CD8-positive, alpha-beta memory T cell (primary cell): ENCODE measurements around the gene MRPS5. TPM values are rescaled to one million over a fixed set of nuclear protein-coding genes. Genes with fewer than 3 reads are reported as not detected.
"Not testable (repeated sequence)": the region's sequence is repeated elsewhere in the genome, so short reads cannot be mapped to it uniquely, and the experiment has no call there.

Source experiments
- CTCF ChIA-PET: fragments of 350-600 bp; sonication (Branson Sonifier 250); formaldehyde crosslinking; loops from one replicate; lab custom pipeline; 2021; ENCODE audit warnings: antibody characterized with exemption; lab: Charles Lee
- POLR2A ChIA-PET: fragments of 350-600 bp; sonication (Branson Sonifier 250); formaldehyde crosslinking; loops from one replicate; lab custom pipeline; 2021; ENCODE audit warnings: antibody characterized with exemption; lab: Charles Lee
- DNase-seq, 5 donors: peaks; one replicate each; pipeline versions ENCODE4 v3.0.0 to v3.0.0-alpha.2; 2020 to 2022; ENCODE audit warnings: mixed read lengths in 1 of 5
- H3K27ac ChIP-seq: one replicate; pipeline ENCODE4 v1.7.0; 2013; ENCODE audit warnings: low read depth, mild to moderate bottlenecking, low read length, moderate library complexity
- H3K27me3 ChIP-seq: 2 replicates; pipeline ENCODE4 v1.7.0; 2013; ENCODE audit warnings: low read length, mild to moderate bottlenecking; ENCODE audit not compliant: insufficient read depth, poor library complexity, severe bottlenecking
- H3K36me3 ChIP-seq: 2 replicates; pipeline ENCODE4 v1.7.0; 2013; ENCODE audit warnings: mild to moderate bottlenecking, low read length, moderate library complexity; ENCODE audit not compliant: insufficient read depth
- H3K4me1 ChIP-seq: 2 replicates; pipeline ENCODE4 v1.7.0; 2013; ENCODE audit warnings: mild to moderate bottlenecking, low read length, moderate library complexity; ENCODE audit not compliant: insufficient read depth
- H3K4me3 ChIP-seq: 2 replicates; pipeline ENCODE4 v1.7.0; 2013; ENCODE audit warnings: mild to moderate bottlenecking, low read length
- H3K9me3 ChIP-seq: 2 replicates; pipeline ENCODE4 v1.7.0; 2013; ENCODE audit warnings: mild to moderate bottlenecking, low read length
- H3K27ac Mint-ChIP-seq, 8 donors: one replicate each; pipeline ENCODE4 v1.8.0; 2020 to 2021; ENCODE audit warnings: mixed read lengths in 8 of 8, mild to moderate bottlenecking in 6 of 8, inconsistent platforms in 3 of 8, moderate library complexity in 3 of 8
- H3K27me3 Mint-ChIP-seq, 2 donors: one replicate each; pipeline ENCODE4 v1.8.0; 2020 to 2021; ENCODE audit warnings: mixed read lengths in 2 of 2, mild to moderate bottlenecking in 1 of 2, moderate library complexity in 1 of 2
- H3K36me3 Mint-ChIP-seq, 3 donors: one replicate each; pipeline ENCODE4 v1.8.0; 2020 to 2021; ENCODE audit warnings: mixed read lengths in 3 of 3, inconsistent platforms in 1 of 3, mild to moderate bottlenecking in 1 of 3
- H3K4me1 Mint-ChIP-seq, 3 donors: one replicate each; pipeline ENCODE4 v1.8.0; 2020 to 2021; ENCODE audit warnings: mixed read lengths in 3 of 3, inconsistent platforms in 1 of 3, mild to moderate bottlenecking in 1 of 3
- H3K4me3 Mint-ChIP-seq, 7 donors: one replicate each; pipeline ENCODE4 v1.8.0; 2020 to 2021; ENCODE audit warnings: mixed read lengths in 7 of 7, mild to moderate bottlenecking in 6 of 7, moderate library complexity in 4 of 7, inconsistent platforms in 2 of 7
- H3K9me3 Mint-ChIP-seq, 5 donors: one replicate each; pipeline ENCODE4 v1.8.0; 2020 to 2022; ENCODE audit warnings: mixed read lengths in 5 of 5, mild to moderate bottlenecking in 3 of 5, moderate library complexity in 2 of 5, inconsistent platforms in 1 of 5
- polyA plus RNA-seq: library from polyadenylated mRNA; unstranded; fragments of 300-500 nt; fragmentation: Illumina TruSeq; gene quantifications from one replicate; pipeline ENCODE4 v1.2.3, GENCODE V29; 2021
- total RNA-seq, 2 experiments: library from RNA; stranded (reverse); gene quantifications; one replicate each; pipeline ENCODE4 v1.2.3, GENCODE V29; 2021

The MRPS5 gene
- total and polyA plus RNA-seq, 3 experiments from 2014 or later = 45.8 to 75.9 (median 69.0) TPM

- H3K9me3 Mint-ChIP-seq = no peaks in the 10 kb centered on the region
- H3K36me3 Mint-ChIP-seq = peaks cover 14 to 80% (median 31%) of the 10 kb centered on the region in 3 donors
These were observed 11.2 kb downstream of the MRPS5 start for GRCh38 chr2:95110395-95110794.

GRCh38 chr2:95109260-95109659, 12.3 kb downstream of the MRPS5 start:
- peaks cover 14 to 79% (median 32%) of the 10 kb centered on the region in 3 donors for H3K36me3 Mint-ChIP-seq
- no peak overlapping the region for H3K4me3 ChIP-seq
- no peaks in the 10 kb centered on the region for H3K9me3 ChIP-seq
- H3K4me1 ChIP-seq = no peaks in the 10 kb centered on the region
- H3K27me3 Mint-ChIP-seq = no peaks in the 10 kb centered on the region
- peaks cover 0 to 7% (median 0%) of the 10 kb centered on the region in 3 donors for H3K4me1 Mint-ChIP-seq
- CTCF ChIA-PET = no interaction called here
- no peaks in the 10 kb centered on the region for H3K9me3 Mint-ChIP-seq
- no peak overlapping the region for H3K27ac ChIP-seq
- H3K4me3 Mint-ChIP-seq = no peak overlapping the region
- H3K27ac Mint-ChIP-seq = no peak overlapping the region
- H3K27me3 ChIP-seq = no peaks in the 10 kb centered on the region
- peaks cover 55% of the 10 kb centered on the region for H3K36me3 ChIP-seq
- POLR2A ChIA-PET = no interaction called here
- no peak for DNase-seq

More at GRCh38 chr2:95110395-95110794, 11.2 kb downstream of the MRPS5 start:
- no peaks in the 10 kb centered on the region for H3K27me3 ChIP-seq
- H3K4me1 Mint-ChIP-seq = peaks cover 10 to 14% (median 10%) of the 10 kb centered on the region in 3 donors
- peaks cover 8% of the 10 kb centered on the region for H3K4me1 ChIP-seq
- H3K4me3 Mint-ChIP-seq = no peak overlapping the region
- no peak overlapping the region for H3K27ac ChIP-seq
- peaks cover 56% of the 10 kb centered on the region for H3K36me3 ChIP-seq
- DNase-seq = no peak
- no peaks in the 10 kb centered on the region for H3K9me3 ChIP-seq
- CTCF ChIA-PET = interaction anchor here (1.5 kb wide), 1 partner anchor 31 kb away, joined by 4 read pairs; no protein-coding TSS in a partner anchor
- peak overlapping the region in 2 of 8 donors; percentile 47 to 48 for H3K27ac Mint-ChIP-seq
- H3K4me3 ChIP-seq = no peak overlapping the region
- H3K27me3 Mint-ChIP-seq = no peaks in the 10 kb centered on the region
- POLR2A ChIA-PET = no interaction called here

DNA sequence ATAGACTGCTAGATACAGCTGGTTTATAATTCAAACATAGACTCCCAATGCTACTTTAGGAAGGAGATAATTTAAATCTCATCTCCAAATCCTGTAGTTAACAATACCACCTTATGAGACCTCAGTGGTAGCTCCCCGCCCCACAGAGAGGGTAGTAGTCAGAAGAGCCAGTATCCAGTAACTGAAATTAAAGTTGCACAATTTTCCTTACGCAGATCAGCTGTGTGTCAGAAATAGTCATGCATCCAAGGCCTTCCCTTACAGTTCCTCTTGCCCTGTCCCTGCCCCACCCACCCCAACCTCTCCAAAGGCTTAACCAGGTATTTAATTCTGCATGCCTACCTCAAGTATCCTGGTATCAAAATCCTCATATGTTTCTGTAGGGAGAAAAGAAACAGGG, 15.5 kb downstream of the MRPS5 start:
- H3K27me3 Mint-ChIP-seq = no peaks in the 10 kb centered on the region
- Histone ChIP-seq H3K9me3 (no peaks in the 10 kb centered on the region), H3K4me3 (no peak overlapping the region), H3K27ac (no peak overlapping the region), H3K4me1 (no peaks in the 10 kb centered on the region), H3K27me3 (no peaks in the 10 kb centered on the region), H3K36me3 (peaks cover 70% of the 10 kb centered on the region)
- no peak for DNase-seq
- peak overlapping the region in 1 of 8 donors; percentile 10 for H3K27ac Mint-ChIP-seq
- CTCF ChIA-PET = no interaction called here
- POLR2A ChIA-PET = no interaction called here
- peaks cover 14 to 87% (median 33%) of the 10 kb centered on the region in 3 donors for H3K36me3 Mint-ChIP-seq
- peaks cover 0 to 7% (median 0%) of the 10 kb centered on the region in 3 donors for H3K4me1 Mint-ChIP-seq
- H3K9me3 Mint-ChIP-seq = no peaks in the 10 kb centered on the region
- H3K4me3 Mint-ChIP-seq = no peak overlapping the region

GRCh38 chr2:95104606-95105005, 17.0 kb downstream of the MRPS5 start:
- no peak for DNase-seq
- Histone ChIP-seq H3K36me3 (peaks cover 75% of the 10 kb centered on the region), H3K27ac (no peak overlapping the region), H3K27me3 (no peaks in the 10 kb centered on the region), H3K4me1 (no peaks in the 10 kb centered on the region), H3K9me3 (no peaks in the 10 kb centered on the region), H3K4me3 (no peak overlapping the region)
- CTCF ChIA-PET = no interaction called here
- peak overlapping the region in 1 of 8 donors; percentile 45 for H3K27ac Mint-ChIP-seq
- peaks cover 0 to 8% (median 3%) of the 10 kb centered on the region in 3 donors for H3K4me1 Mint-ChIP-seq
- H3K4me3 Mint-ChIP-seq = no peak overlapping the region
- H3K36me3 Mint-ChIP-seq = peaks cover 27 to 88% (median 38%) of the 10 kb centered on the region in 3 donors
- POLR2A ChIA-PET = no interaction called here
- H3K9me3 Mint-ChIP-seq = no peaks in the 10 kb centered on the region
- no peaks in the 10 kb centered on the region for H3K27me3 Mint-ChIP-seq

- H3K9me3 ChIP-seq = no peaks in the 10 kb centered on the region
- Mint-ChIP-seq H3K9me3 (no peaks in the 10 kb centered on the region), H3K4me1 (peaks cover 25 to 29% (median 26%) of the 10 kb centered on the region in 3 donors), H3K27ac (peak overlapping the region in 1 of 8 donors; percentile 55), H3K27me3 (no peaks in the 10 kb centered on the region), H3K36me3 (peaks cover 38 to 87% (median 44%) of the 10 kb centered on the region in 3 donors), H3K4me3 (no peak overlapping the region)
- no peak overlapping the region for H3K27ac ChIP-seq
- H3K4me3 ChIP-seq = no peak overlapping the region
- ChIA-PET CTCF (no interaction called here), POLR2A (no interaction called here)
- no peaks in the 10 kb centered on the region for H3K27me3 ChIP-seq
- H3K4me1 ChIP-seq = no peaks in the 10 kb centered on the region
- H3K36me3 ChIP-seq = peaks cover 43% of the 10 kb centered on the region
- DNase-seq = no peak
These were observed 21.7 kb downstream of the MRPS5 start for GRCh38 chr2:95099910-95100309.

GRCh38 chr2:95098273-95098672, 23.3 kb downstream of the MRPS5 start:
- H3K9me3 ChIP-seq, H3K27ac Mint-ChIP-seq, H3K4me3 Mint-ChIP-seq, H3K27me3 ChIP-seq, H3K9me3 Mint-ChIP-seq, H3K27ac ChIP-seq, POLR2A ChIA-PET, DNase-seq, H3K27me3 Mint-ChIP-seq, CTCF ChIA-PET, H3K4me1 ChIP-seq, H3K4me3 ChIP-seq: not testable (repeated sequence)
- H3K36me3 ChIP-seq = peaks cover 34% of the 10 kb centered on the region
- Mint-ChIP-seq H3K36me3 (peaks cover 36 to 89% (median 44%) of the 10 kb centered on the region in 3 donors), H3K4me1 (peaks cover 29 to 39% (median 35%) of the 10 kb centered on the region in 3 donors)

GRCh38 chr2:95091885-95092555, 29.6 kb downstream of the MRPS5 start:
- Histone ChIP-seq H3K27me3 (no peaks in the 10 kb centered on the region), H3K4me3 (no peak overlapping the region), H3K4me1 (no peaks in the 10 kb centered on the region), H3K27ac (no peak overlapping the region), H3K9me3 (no peaks in the 10 kb centered on the region), H3K36me3 (peaks cover 14% of the 10 kb centered on the region)
- POLR2A ChIA-PET = no interaction called here
- Mint-ChIP-seq H3K27ac (no peak overlapping the region), H3K4me1 (peaks cover 25 to 31% (median 29%) of the 10 kb centered on the region in 3 donors), H3K9me3 (no peaks in the 10 kb centered on the region), H3K4me3 (no peak overlapping the region), H3K36me3 (peaks cover 23 to 92% (median 28%) of the 10 kb centered on the region in 3 donors), H3K27me3 (no peaks in the 10 kb centered on the region)
- no peak for DNase-seq
- CTCF ChIA-PET = no interaction called here

DNA sequence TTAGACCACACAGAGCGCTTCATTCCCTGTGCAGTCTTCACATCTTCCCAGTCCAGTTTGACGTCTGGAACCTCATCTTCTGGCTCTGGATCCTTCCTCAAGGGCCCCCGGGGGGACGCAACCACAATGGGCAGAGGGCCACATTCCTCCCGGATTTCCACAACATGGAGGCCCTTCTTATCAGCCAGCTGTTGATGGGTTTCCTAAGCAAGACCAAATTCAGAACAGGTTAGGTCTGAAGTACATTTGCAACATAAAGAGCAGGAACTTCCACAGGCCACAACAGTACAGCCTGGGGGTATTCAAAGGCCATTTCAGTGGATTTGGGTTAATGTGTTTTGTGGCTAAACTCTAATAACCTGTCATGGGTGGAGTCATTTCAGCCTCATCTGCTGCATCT, 34.2 kb downstream of the MRPS5 start:
- ChIA-PET POLR2A (no interaction called here), CTCF (interaction anchor here (1.2 kb wide), 1 partner anchor 11 kb away, joined by 5 read pairs; no protein-coding TSS in a partner anchor)
- Histone ChIP-seq H3K36me3 (peaks cover 22% of the 10 kb centered on the region), H3K4me3 (no peak overlapping the region), H3K9me3 (no peaks in the 10 kb centered on the region), H3K4me1 (no peaks in the 10 kb centered on the region), H3K27me3 (no peaks in the 10 kb centered on the region), H3K27ac (no peak overlapping the region)
- H3K9me3 Mint-ChIP-seq = no peaks in the 10 kb centered on the region
- H3K4me3 Mint-ChIP-seq = no peak overlapping the region
- H3K27ac Mint-ChIP-seq = no peak overlapping the region
- DNase-seq = no peak
- no peaks in the 10 kb centered on the region for H3K4me1 Mint-ChIP-seq
- no peaks in the 10 kb centered on the region for H3K27me3 Mint-ChIP-seq
- H3K36me3 Mint-ChIP-seq = peaks cover 20 to 70% (median 26%) of the 10 kb centered on the region in 3 donors
